Fibroblast of peridontal ligament (primary cell): Measurements from ENCODE around the gene GLTP.

ENCODE experiments used
- DNase-seq: peaks from one replicate; pipeline ENCODE4 v3.0.0-alpha.2; 2010; ENCODE audit errors: extremely low read depth

Gene GLTP

GRCh38 chr12:109844091-109844490 is 36.2 kb downstream of the GLTP start:
- DNase-seq: peak; percentile 51

GRCh38 chr12:109842021-109842420 is 38.3 kb downstream of the GLTP start:
- no peak for DNase-seq

- DNase-seq: no peak
These were observed 39.0 kb downstream of the GLTP start for GRCh38 chr12:109841356-109841755.

GRCh38 chr12:109840305-109841074 is 39.9 kb downstream of the GLTP start:
- DNase-seq: no peak

- DNase-seq: no peak
These were observed 40.9 kb downstream of the GLTP start for GRCh38 chr12:109839444-109839843.

- peak; percentile 19 for DNase-seq
These were observed 43.4 kb downstream of the GLTP start for GRCh38 chr12:109836916-109837315.

GRCh38 chr12:109835827-109836226 is 44.5 kb downstream of the GLTP start:
- no peak for DNase-seq

- peak; percentile 17 for DNase-seq
These were observed 46.8 kb downstream of the GLTP start, which contains the start of gene TRPV4 for GRCh38 chr12:109833307-109834189. Gene TRPV4, minus strand, starts transcription at chr12:109833398. Its CDS starts 18,602 bp downstream, at chr12:109814796.

- no peak for DNase-seq
These were observed 47.6 kb downstream of the GLTP start for GRCh38 chr12:109832541-109833306.

- no peak for DNase-seq
These were observed 48.4 kb downstream of the GLTP start for GRCh38 chr12:109831929-109832328.

- no peak for DNase-seq
These were observed 49.0 kb downstream of the GLTP start for GRCh38 chr12:109831365-109831764.

- DNase-seq: no peak
These were observed 49.6 kb downstream of the GLTP start for GRCh38 chr12:109830718-109831117.

- DNase-seq: no peak
These were observed 50.1 kb downstream of the GLTP start for GRCh38 chr12:109830267-109830666.

- no peak for DNase-seq
These were observed 50.7 kb downstream of the GLTP start for GRCh38 chr12:109829667-109830066.

- no peak for DNase-seq
These were observed 51.4 kb downstream of the GLTP start for GRCh38 chr12:109828754-109829511.

GRCh38 chr12:109827566-109828550 is 52.5 kb downstream of the GLTP start:
- no peak for DNase-seq

- DNase-seq: no peak
These were observed 53.3 kb downstream of the GLTP start for GRCh38 chr12:109827080-109827479.

GRCh38 chr12:109824731-109825130 is 55.6 kb downstream of the GLTP start:
- DNase-seq: no peak

GRCh38 chr12:109822951-109823411 is 57.4 kb downstream of the GLTP start:
- DNase-seq: no peak

- no peak for DNase-seq
These were observed 57.9 kb downstream of the GLTP start for GRCh38 chr12:109822416-109822815.
